Ectodermal cell (in vitro differentiated cells): ENCODE results near the gene EIF4E3.

Experiments used
- H3K27ac ChIP-seq: 2 replicates; pipeline ENCODE4 v1.7.0; 2013; ENCODE audit warnings: mild to moderate bottlenecking, low read depth, low read length; ENCODE audit not compliant: insufficient read depth, poor library complexity, severe bottlenecking
- H3K27me3 ChIP-seq: 2 replicates; pipeline ENCODE4 v1.7.0; 2013; ENCODE audit warnings: mild to moderate bottlenecking, low read length; ENCODE audit not compliant: insufficient read depth, control insufficient read depth, poor library complexity, severe bottlenecking
- H3K36me3 ChIP-seq: one replicate; pipeline ENCODE4 v1.7.0; 2013; ENCODE audit warnings: low read length; ENCODE audit not compliant: control insufficient read depth, insufficient read depth
- H3K4me1 ChIP-seq: one replicate; pipeline ENCODE4 v1.7.0; 2013; ENCODE audit warnings: low read length; ENCODE audit not compliant: control insufficient read depth, insufficient read depth
- H3K4me3 ChIP-seq: 2 replicates; pipeline ENCODE4 v1.7.0; 2013; ENCODE audit warnings: low read depth, low read length, control low read depth; ENCODE audit not compliant: insufficient read depth
- H3K9me3 ChIP-seq: 2 replicates; pipeline ENCODE4 v1.7.0; 2013; ENCODE audit warnings: mild to moderate bottlenecking, low read length, moderate library complexity; ENCODE audit not compliant: control insufficient read depth
- WGBS, 2 experiments: methylation state at CpG; one replicate each; pipeline ENCODE4 v1.1.7; 2013; ENCODE audit warnings: missing lambda C conversion rate in 2 of 2; 5-methylcytosine and 5-hydroxymethylcytosine counted together

The EIF4E3 gene

DNA sequence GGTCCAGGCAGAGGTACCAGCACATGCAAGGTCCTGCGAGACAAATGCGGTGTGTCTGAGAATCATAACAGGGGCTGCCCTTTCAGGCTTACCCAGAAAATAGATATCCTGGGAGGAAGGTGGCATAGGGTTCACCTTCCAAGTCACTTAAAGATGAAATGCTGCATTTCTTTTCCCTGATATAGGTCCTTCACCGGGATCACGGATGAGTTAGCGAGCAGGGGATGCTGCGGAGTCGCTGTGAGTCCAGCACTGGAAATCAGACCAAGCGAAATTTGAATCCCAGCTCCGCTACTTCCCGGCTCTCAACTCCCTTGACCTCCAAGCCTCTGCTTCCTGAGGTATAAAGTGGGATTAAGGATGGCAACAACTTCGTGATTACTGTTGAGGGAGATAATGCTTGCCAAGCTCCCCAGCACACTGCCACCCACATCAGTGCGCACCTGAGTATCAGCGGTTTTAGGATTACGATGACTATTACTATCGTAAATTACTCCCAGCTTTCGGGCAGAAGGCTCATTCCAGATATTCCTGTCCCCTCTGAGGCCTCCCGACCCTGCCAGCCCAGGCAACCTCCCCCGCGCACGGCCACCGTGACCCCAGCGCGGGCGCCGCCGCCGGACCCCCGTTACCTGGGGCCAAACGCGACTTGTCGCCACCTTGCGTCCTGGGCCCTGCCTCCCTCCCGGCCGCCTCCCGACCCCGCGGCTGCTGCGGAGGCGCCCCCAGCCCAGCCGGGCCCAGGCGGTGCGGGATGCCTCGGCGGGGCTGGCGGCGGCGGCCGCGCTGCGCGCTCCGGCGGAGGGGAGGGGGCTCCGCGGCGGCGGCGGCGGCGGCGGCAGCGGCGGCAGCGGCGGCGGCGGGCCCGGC is 27.9 kb upstream of the EIF4E3 start:
- Histone ChIP-seq H3K9me3 (no peaks in the 10 kb centered on the region), H3K4me3 (peak overlapping the region; percentile 46), H3K4me1 (no peaks in the 10 kb centered on the region), H3K27me3 (peaks cover 52% of the 10 kb centered on the region), H3K36me3 (no peaks in the 10 kb centered on the region), H3K27ac (no peak overlapping the region)
- 9% methylated on average over 68 of the region's 68 CpGs for WGBS, 2 experiments

DNA sequence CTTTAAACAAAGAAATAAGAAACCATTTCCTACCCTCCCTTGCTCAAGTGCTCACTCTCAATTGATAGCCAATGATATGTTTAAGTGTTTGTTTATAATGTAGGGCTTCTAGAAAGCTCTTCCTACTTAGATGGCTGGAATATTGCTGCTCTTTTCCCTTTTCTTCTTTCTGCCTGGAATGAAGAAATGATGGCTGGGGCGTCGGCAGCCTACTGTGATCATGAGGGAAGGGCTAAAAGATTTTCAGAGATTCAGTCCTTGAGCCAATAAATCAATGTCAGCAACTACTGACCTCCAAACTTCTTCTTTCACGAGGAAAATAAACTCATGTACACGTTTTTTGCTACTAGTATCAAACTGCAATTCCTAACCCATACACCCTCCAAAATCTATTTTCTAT is 26.4 kb upstream of the EIF4E3 start:
- Histone ChIP-seq H3K36me3 (no peaks in the 10 kb centered on the region), H3K4me1 (no peaks in the 10 kb centered on the region), H3K9me3 (no peaks in the 10 kb centered on the region), H3K27me3 (peaks cover 52% of the 10 kb centered on the region), H3K27ac (no peak overlapping the region), H3K4me3 (no peak overlapping the region)
- 88 to 91% methylated on average over 4 of the region's 4 CpGs for WGBS, 2 experiments

DNA sequence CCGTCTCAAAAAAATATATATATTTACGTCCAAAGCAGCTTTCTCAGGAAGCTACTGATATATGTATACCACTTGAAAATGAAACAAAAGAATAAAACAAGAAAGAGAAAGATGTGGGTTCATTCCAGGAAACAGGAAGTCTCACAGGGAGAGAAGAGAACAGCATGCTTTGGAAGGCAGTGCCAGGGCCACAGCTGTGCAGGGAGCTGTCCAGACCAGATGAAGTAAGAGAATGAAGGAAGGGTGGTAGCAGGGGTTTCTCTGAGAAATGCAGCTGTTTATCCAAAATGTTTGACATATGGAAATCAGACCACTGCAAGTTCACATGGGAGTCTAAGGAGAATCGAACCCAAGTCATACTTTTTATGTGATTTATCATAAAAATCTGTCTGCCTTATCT is 19.5 kb upstream of the EIF4E3 start:
- Histone ChIP-seq H3K27ac (no peak overlapping the region), H3K9me3 (peaks cover 2% of the 10 kb centered on the region), H3K4me3 (no peak overlapping the region), H3K27me3 (no peaks in the 10 kb centered on the region), H3K4me1 (no peaks in the 10 kb centered on the region), H3K36me3 (no peaks in the 10 kb centered on the region)
- 91 to 100% methylated on average over 3 of the region's 3 CpGs for WGBS, 2 experiments

DNA sequence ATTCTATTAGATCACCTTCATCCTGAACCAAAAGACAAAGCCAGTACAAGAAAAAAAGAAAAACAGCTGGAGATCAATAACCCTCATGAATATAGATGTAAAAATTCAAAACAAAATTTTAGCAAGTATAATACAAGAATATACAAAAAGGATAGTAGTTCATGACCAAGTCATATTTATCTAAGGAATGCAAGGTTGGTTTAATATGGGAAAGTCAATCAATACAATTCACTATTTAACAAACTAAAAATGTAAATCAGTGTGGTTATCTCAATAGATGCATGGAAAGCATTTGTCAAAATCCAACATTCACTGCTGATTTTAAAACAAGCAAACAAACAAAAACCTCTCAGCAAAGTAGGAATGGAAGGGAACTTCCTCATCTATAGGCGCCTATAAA is 17.4 kb upstream of the EIF4E3 start:
- Histone ChIP-seq H3K4me1 (no peaks in the 10 kb centered on the region), H3K27me3 (no peaks in the 10 kb centered on the region), H3K36me3 (no peaks in the 10 kb centered on the region), H3K9me3 (peaks cover 2% of the 10 kb centered on the region), H3K27ac (no peak overlapping the region), H3K4me3 (no peak overlapping the region)
- WGBS, 2 experiments = 100% methylated on average over 1 of the region's 1 CpG; no CpG with 5 or more reads in 1 of the 2 experiments

DNA sequence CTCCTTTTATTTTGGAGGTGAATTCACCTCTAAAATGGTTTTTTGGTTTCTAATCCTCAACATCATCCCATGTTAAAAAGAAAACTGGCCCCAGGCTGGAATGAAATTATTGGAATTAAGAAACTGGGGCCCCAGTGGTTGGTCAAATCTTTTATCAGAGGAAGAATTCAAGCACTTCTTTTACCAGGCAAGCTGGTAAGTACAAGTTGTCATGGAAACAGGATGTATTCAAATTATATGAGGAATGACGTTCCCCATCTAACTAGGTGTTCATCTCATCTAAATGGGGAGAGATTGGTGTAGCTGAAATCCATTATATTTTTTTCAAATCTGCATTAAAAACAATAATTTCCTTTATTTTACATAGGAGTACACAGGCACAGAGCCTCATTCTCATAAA is 9.7 kb upstream of the EIF4E3 start:
- Histone ChIP-seq H3K36me3 (no peaks in the 10 kb centered on the region), H3K27ac (no peak overlapping the region), H3K9me3 (no peaks in the 10 kb centered on the region), H3K4me3 (no peak overlapping the region), H3K27me3 (no peaks in the 10 kb centered on the region), H3K4me1 (no peaks in the 10 kb centered on the region)
- 60 to 100% methylated on average over 1 of the region's 1 CpG for WGBS, 2 experiments

DNA sequence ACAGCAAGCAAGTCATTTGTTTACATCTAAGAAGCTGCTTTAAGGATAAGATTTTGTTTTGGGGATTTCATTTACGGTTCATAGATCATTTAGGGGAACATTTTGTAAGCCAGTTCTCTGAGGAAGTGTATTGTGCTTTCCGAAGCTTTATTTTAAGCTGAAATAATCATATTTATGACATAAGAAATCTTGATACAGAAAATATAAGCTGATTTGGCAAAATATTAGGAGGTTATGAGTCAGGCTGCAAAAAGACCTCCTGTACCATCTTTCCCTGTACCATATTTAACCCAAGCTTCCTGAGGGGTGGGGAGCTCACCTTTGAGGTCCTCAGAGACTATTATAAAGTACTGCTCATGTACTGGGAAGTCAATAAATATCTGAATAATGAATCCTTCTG is 8.1 kb upstream of the EIF4E3 start:
- Histone ChIP-seq H3K4me1 (no peaks in the 10 kb centered on the region), H3K27ac (no peak overlapping the region), H3K36me3 (no peaks in the 10 kb centered on the region), H3K27me3 (no peaks in the 10 kb centered on the region), H3K4me3 (no peak overlapping the region), H3K9me3 (no peaks in the 10 kb centered on the region)
- WGBS, 2 experiments = 81 to 95% methylated on average over 1 of the region's 2 CpGs

DNA sequence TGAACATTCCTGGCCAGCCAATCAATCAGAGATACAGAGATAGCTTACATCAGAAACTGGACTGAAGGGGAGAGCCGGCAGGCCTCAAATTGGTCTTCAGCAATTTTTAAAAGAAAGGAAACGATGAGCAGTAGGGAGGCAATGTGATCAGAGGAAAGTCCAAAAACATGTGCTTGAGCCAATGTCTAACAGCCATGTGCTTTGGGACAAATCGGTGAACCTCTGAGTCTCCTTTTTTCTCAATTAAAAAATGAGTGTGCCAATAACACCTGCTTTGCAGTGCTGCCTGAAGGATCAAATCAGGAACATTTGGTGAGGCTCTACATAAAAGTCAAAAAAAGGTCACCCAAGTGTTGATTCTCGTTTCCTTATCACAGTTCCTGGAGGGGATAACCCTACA is 7.4 kb upstream of the EIF4E3 start:
- no peaks in the 10 kb centered on the region for H3K36me3 ChIP-seq
- H3K27me3 ChIP-seq = no peaks in the 10 kb centered on the region
- no peaks in the 10 kb centered on the region for H3K9me3 ChIP-seq
- 90 to 94% methylated on average over 4 of the region's 4 CpGs for WGBS, 2 experiments
- no peaks in the 10 kb centered on the region for H3K4me1 ChIP-seq
- H3K4me3 ChIP-seq = no peak overlapping the region
- no peak overlapping the region for H3K27ac ChIP-seq

DNA sequence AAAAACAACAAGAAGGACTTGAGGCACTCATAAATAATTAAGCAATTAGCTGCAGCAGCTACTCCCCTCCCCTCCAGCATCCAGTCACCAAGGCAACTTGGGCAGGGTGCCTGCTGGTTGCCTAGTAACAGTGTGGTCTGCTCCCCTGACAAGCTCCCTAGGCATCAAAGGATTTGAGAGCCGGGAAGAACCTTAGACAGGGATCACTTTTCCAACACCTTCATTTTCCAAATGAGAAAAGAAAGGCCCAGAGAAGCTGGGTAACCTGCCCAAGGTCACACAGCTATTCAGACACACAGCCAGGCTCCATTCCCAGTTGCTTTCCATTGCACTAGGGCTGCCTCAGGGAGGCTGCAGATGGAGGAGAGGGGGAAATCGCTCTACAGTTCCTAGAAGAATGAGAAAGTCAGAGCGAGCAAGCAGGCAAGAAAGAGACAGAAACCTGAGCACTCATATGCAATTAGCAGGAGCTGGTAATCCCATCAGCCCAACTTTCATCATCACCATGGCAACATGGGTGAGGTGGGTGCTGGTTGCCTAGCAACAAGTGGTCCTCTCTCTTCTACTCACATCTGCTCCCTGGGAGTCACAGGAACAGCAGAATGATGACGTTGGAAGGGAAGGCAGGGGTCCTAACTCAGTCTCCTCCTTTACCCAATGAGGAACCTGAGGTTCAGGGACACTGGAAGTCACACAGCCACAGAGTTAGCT is 3.6 kb upstream of the EIF4E3 start:
- 20 to 29% methylated on average over 4 of the region's 4 CpGs for WGBS, 2 experiments
- no peaks in the 10 kb centered on the region for H3K9me3 ChIP-seq
- peaks cover 22% of the 10 kb centered on the region for H3K27me3 ChIP-seq
- no peaks in the 10 kb centered on the region for H3K36me3 ChIP-seq
- H3K27ac ChIP-seq = no peak overlapping the region
- H3K4me3 ChIP-seq = no peak overlapping the region
- H3K4me1 ChIP-seq = no peaks in the 10 kb centered on the region

DNA sequence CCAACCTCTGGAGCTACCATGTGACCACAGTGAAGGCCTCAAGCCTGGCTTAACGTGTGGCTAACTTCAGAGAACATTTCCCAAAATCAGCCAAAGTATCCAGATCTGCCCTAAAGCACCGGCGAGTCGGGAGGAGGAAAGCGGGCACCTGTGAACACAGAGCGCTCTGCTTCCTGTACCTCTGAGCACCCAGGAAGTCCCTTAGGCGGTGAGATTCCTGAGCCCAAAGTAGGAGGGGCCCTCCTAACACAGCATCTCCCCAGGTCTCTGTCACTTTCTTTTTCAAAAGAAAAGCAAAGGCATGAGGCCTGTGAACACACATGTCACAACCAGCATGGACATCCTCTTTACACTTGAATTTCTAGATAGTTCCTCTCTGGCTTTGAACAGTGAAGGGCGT is 944 bp upstream of the EIF4E3 start:
- Histone ChIP-seq H3K4me1 (no peaks in the 10 kb centered on the region), H3K9me3 (no peaks in the 10 kb centered on the region), H3K27ac (no peak overlapping the region), H3K36me3 (no peaks in the 10 kb centered on the region), H3K4me3 (peak overlapping the region; percentile 52), H3K27me3 (peaks cover 35% of the 10 kb centered on the region)
- 90 to 91% methylated on average over 8 of the region's 8 CpGs for WGBS, 2 experiments

DNA sequence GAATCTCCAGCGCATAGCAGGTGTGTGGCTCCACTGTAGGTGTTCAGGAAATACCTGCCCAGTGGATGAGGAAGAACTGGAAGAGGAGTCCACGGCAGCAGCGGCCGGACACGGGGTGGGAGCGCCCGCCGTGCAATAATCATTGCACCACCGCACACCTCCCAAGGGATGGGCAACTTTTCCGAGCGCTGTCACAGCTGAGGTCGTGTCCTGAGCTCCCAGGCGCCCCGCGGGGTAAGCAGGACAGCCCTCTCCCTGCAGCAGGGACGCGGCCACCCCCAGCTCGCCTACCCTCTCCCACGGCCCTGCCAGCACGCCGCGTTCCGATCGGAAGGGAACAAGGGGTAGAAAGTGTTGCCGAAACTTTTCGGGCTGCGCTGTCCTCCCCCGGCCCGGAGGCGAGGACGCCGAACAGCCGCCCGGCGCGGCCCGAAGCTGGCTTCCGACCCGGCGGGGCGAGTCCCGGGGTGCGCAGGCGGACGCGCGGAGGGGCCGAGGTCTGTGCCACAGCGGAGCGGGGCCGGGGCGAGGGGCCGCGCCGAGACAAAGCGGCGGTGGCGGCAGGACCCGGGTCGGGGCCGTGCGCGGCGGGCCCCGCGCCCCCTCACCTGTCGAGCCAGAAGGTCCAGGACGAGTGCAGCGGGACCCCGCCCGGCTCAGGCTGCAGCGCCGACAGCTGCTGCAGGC is 475 bp downstream of the EIF4E3 start:
- H3K4me1 ChIP-seq = no peaks in the 10 kb centered on the region
- WGBS, 2 experiments = 1% methylated on average over 73 of the region's 73 CpGs
- no peak overlapping the region for H3K27ac ChIP-seq
- peak overlapping the region; percentile 65 for H3K4me3 ChIP-seq
- H3K9me3 ChIP-seq = no peaks in the 10 kb centered on the region
- no peaks in the 10 kb centered on the region for H3K36me3 ChIP-seq
- peaks cover 35% of the 10 kb centered on the region for H3K27me3 ChIP-seq
